Tibial nerve (tissue), 4 donors: ENCODE data around the gene RDH8. TPM values are rescaled to one million over a fixed set of nuclear protein-coding genes. Genes with fewer than 3 reads are reported as not detected.

Experiments
- DNase-seq, 2 donors: peaks; one replicate each; pipeline ENCODE4 v3.0.0-alpha.2; 2019; ENCODE audit warnings: low spot score in 2 of 2
- H3K27ac ChIP-seq, 4 donors: fragments of 200-600 bp; sonication (generic) in 3 of 4; one replicate each; pipeline ENCODE4 v1.5.1; 2017 to 2019; ENCODE audit warnings: mild to moderate bottlenecking in 1 of 4
- H3K27me3 ChIP-seq, 2 donors: fragments of 200-600 bp; sonication (generic) in 1 of 2; one replicate each; pipeline versions ENCODE4 v1.5.1 to v1.6.0; 2017 to 2019
- H3K36me3 ChIP-seq, 3 donors: fragments of 200-600 bp; sonication (generic); one replicate each; pipeline ENCODE4 v1.5.1; 2018 to 2019
- H3K4me1 ChIP-seq, 4 donors: fragments of 200-600 bp; sonication (generic) in 3 of 4; one replicate each; pipeline ENCODE4 v1.5.1; 2017 to 2019
- H3K4me3 ChIP-seq, 4 donors: fragments of 200-600 bp; sonication (generic) in 3 of 4; one replicate each; pipeline ENCODE4 v1.5.1; 2017 to 2019; ENCODE audit warnings: mild to moderate bottlenecking in 1 of 4, moderate library complexity in 1 of 4
- H3K9me3 ChIP-seq, 4 donors: fragments of 200-600 bp; sonication (generic) in 3 of 4; one replicate each; pipeline ENCODE4 v1.5.1; 2017 to 2019
- CTCF ChIP-seq, 5 experiments: fragments of 200-600 bp in 3 of 5; fragments of 450-650 bp in 2 of 5; sonication (generic) in 3 of 5; IDR thresholded peaks; one replicate each; pipeline ENCODE4 v1.5.1; 2016 to 2019; ENCODE audit warnings: antibody characterized with exemption in 5 of 5, mild to moderate bottlenecking in 3 of 5, moderate library complexity in 2 of 5
- EP300 ChIP-seq, 2 donors: sonication (generic); formaldehyde crosslinking; IDR thresholded peaks; one replicate each; pipeline ENCODE4 v1.6.1; 2017; ENCODE audit warnings: antibody characterized with exemption in 2 of 2, mild to moderate bottlenecking in 1 of 2
- POLR2A ChIP-seq, 2 donors: fragments of 450-650 bp; IDR thresholded peaks; one replicate each; pipeline ENCODE4 v1.6.1; 2017; ENCODE audit warnings: antibody characterized with exemption in 2 of 2, mild to moderate bottlenecking in 2 of 2, moderate library complexity in 2 of 2
- WGBS, 2 donors: methylation state at CpG; one replicate each; pipeline ENCODE4 v1.1.5; 2018; 5-methylcytosine and 5-hydroxymethylcytosine counted together
- small RNA-seq: library from RNA; depleted of rRNA; stranded (forward); fragments of <200 nt; gene quantifications from one replicate; pipeline ENCODE3, GENCODE V24; 2016
- total RNA-seq, 4 donors: library from RNA; depleted of rRNA; stranded (reverse); fragments of >200 nt; gene quantifications; one replicate each; pipeline ENCODE4 v1.1.0, GENCODE V29; 2016

Gene RDH8
- total RNA-seq, 4 donors from 2014 or later = not detected

GRCh38 chr19:10061717-10062310 is 48.5 kb downstream of the RDH8 start:
- Histone ChIP-seq H3K4me1 (no peaks in the 10 kb centered on the region), H3K27ac (no peak overlapping the region), H3K27me3 (peaks cover 0 to 36% of the 10 kb centered on the region in 2 donors), H3K36me3 (no peaks in the 10 kb centered on the region), H3K9me3 (no peaks in the 10 kb centered on the region), H3K4me3 (no peak overlapping the region)
- TF ChIP-seq CTCF (IDR thresholded peaks at IDR 0.05) (no peak), EP300 (IDR thresholded peaks at IDR 0.05) (no peak), POLR2A (IDR thresholded peaks at IDR 0.05) (no peak)
- 39 to 58% methylated on average over 8 to 11 of the region's 21 CpGs for WGBS, 2 donors
- no peak for DNase-seq

- TF ChIP-seq EP300 (IDR thresholded peaks at IDR 0.05) (no peak), POLR2A (IDR thresholded peaks at IDR 0.05) (no peak), CTCF (IDR thresholded peaks at IDR 0.05) (no peak)
Measured at GRCh38 chr19:10068205-10068604, 54.9 kb downstream of the RDH8 start.

GRCh38 chr19:10069046-10069445 is 55.8 kb downstream of the RDH8 start:
- H3K9me3 ChIP-seq = peaks cover 0 to 12% (median under 1%) of the 10 kb centered on the region in 4 donors
- DNase-seq = no peak
- no peaks in the 10 kb centered on the region for H3K4me1 ChIP-seq
- H3K27ac ChIP-seq = no peak overlapping the region
- 67 to 87% methylated on average over 6 of the region's 6 CpGs for WGBS, 2 donors
- no peaks in the 10 kb centered on the region for H3K36me3 ChIP-seq
- H3K27me3 ChIP-seq = peaks cover 0 to 3% of the 10 kb centered on the region in 2 donors
- no peak overlapping the region for H3K4me3 ChIP-seq
- TF ChIP-seq POLR2A (IDR thresholded peaks at IDR 0.05) (no peak), EP300 (IDR thresholded peaks at IDR 0.05) (no peak), CTCF (IDR thresholded peaks at IDR 0.05) (no peak)

More at GRCh38 chr19:10068205-10068604, 54.9 kb downstream of the RDH8 start:
- peaks cover 0 to 6% of the 10 kb centered on the region in 2 donors for H3K27me3 ChIP-seq
- no peak for DNase-seq
- no peaks in the 10 kb centered on the region for H3K36me3 ChIP-seq
- H3K9me3 ChIP-seq = peaks cover 0 to 3% (median 0%) of the 10 kb centered on the region in 4 donors
- WGBS, 2 donors = 64% methylated on average over 4 of the region's 4 CpGs
- H3K27ac ChIP-seq = no peak overlapping the region
- no peak overlapping the region for H3K4me3 ChIP-seq
- no peaks in the 10 kb centered on the region for H3K4me1 ChIP-seq

GRCh38 chr19:10070730-10071446 is 57.6 kb downstream of the RDH8 start:
- no peak for DNase-seq
- Histone ChIP-seq H3K4me1 (no peaks in the 10 kb centered on the region), H3K4me3 (no peak overlapping the region), H3K9me3 (peaks cover 0 to 15% (median 1%) of the 10 kb centered on the region in 4 donors), H3K27me3 (peaks cover 0 to 3% of the 10 kb centered on the region in 2 donors), H3K36me3 (no peaks in the 10 kb centered on the region), H3K27ac (no peak overlapping the region)
- TF ChIP-seq CTCF (IDR thresholded peaks at IDR 0.05) (no peak), POLR2A (IDR thresholded peaks at IDR 0.05) (no peak), EP300 (IDR thresholded peaks at IDR 0.05) (no peak)
- 73 to 77% methylated on average over 17 to 22 of the region's 22 CpGs for WGBS, 2 donors

Small RNA genes within 50 kb of the gene (small RNA-seq; reads per million reads assigned to genes)
- gene MIR5589 = not detected

Other genes with a start within 250 kb of the RDH8 start
- gene ZNF846, start 244.7 kb upstream of the RDH8 start, total RNA-seq = 10 to 100 TPM; 20.8 to 36.9 (median 26.8) TPM
- 10 to 100 TPM; 26.2 to 42.7 (median 36.6) TPM for gene FBXL12, start 194.4 kb upstream of the RDH8 start, total RNA-seq
- gene UBL5, start 185.6 kb upstream of the RDH8 start, total RNA-seq = 100 to 1,000 TPM; 349 to 599 (median 515) TPM
- 100 to 1,000 TPM in 2 of 4 donors, 10 to 100 TPM in 2; 90.6 to 124 (median 103) TPM for gene PIN1, start 178.2 kb upstream of the RDH8 start, total RNA-seq
- 10 to 100 TPM in 1 of 4 donors, 1 to 10 TPM in 3; 4.8 to 12.6 (median 8.8) TPM for gene OLFM2, start 77.0 kb upstream of the RDH8 start, total RNA-seq
- gene COL5A3, start 3.0 kb upstream of the RDH8 start, total RNA-seq = 100 to 1,000 TPM in 1 of 4 donors, 10 to 100 TPM in 3; 41.3 to 102 (median 56.3) TPM
- 10 to 100 TPM; 25.1 to 58.6 (median 43.4) TPM for gene SHFL, start 72.8 kb downstream of the RDH8 start, total RNA-seq
- gene ANGPTL6, start 89.2 kb downstream of the RDH8 start, total RNA-seq = under 1 TPM in 3 of 4 donors, not detected in 1; 0.21 to 0.60 (median 0.22) TPM
- 10 to 100 TPM; 25.7 to 45.3 (median 35.8) TPM for gene PPAN, start 92.9 kb downstream of the RDH8 start, total RNA-seq
- gene P2RY11, start 98.2 kb downstream of the RDH8 start, total RNA-seq = 10 to 100 TPM in 1 of 4 donors, 1 to 10 TPM in 3; 2.1 to 19.5 (median 4.2) TPM
- 100 to 1,000 TPM; 263 to 326 (median 290) TPM for gene EIF3G, start 106.4 kb downstream of the RDH8 start, total RNA-seq
- 10 to 100 TPM; 48.2 to 72.9 (median 55.2) TPM for gene DNMT1, start 181.5 kb downstream of the RDH8 start, total RNA-seq
- gene S1PR2, start 217.8 kb downstream of the RDH8 start, total RNA-seq = 10 to 100 TPM; 11.6 to 13.3 (median 12.2) TPM
- gene MRPL4, start 238.7 kb downstream of the RDH8 start, total RNA-seq = 10 to 100 TPM; 37.9 to 83.1 (median 47.8) TPM